CD14-positive monocyte (primary cell): ENCODE data around the gene CALM1. TPM values are rescaled to one million over a fixed set of nuclear protein-coding genes. Genes with fewer than 3 reads are reported as not detected.

Source experiments
- DNase-seq, 3 donors: peaks; one replicate each; pipeline ENCODE4 v3.0.0-alpha.2; 2011 to 2022
- H2AFZ ChIP-seq: 2 replicates; pipeline ENCODE4 v1.6.0; 2012; ENCODE audit warnings: mild to moderate bottlenecking, low read depth, low read length, inconsistent platforms; ENCODE audit not compliant: insufficient read depth, poor library complexity, severe bottlenecking
- H3K27ac ChIP-seq, 2 donors: 1 replicate in 1 of 2; 2 replicates in 1 of 2; pipeline ENCODE4 v1.5.1; 2012 to 2013; ENCODE audit warnings: low read length in 2 of 2, control low read depth in 1 of 2, inconsistent platforms in 1 of 2, low read depth in 1 of 2, mild to moderate bottlenecking in 1 of 2
- H3K27me3 ChIP-seq, 2 donors: one replicate each; pipeline versions ENCODE4 v1.6.0 to v1.6.1; 2011 to 2013; ENCODE audit warnings: low read length in 2 of 2; ENCODE audit not compliant: control insufficient read depth in 2 of 2, insufficient read depth in 2 of 2
- H3K36me3 ChIP-seq, 2 donors: replicated peaks in 1 of 2; 1 replicate in 1 of 2; 2 replicates in 1 of 2; pipeline versions ENCODE4 v1.5.1 to v1.6.1; 2012 to 2013; ENCODE audit warnings: low read length in 2 of 2, control low read depth in 1 of 2, inconsistent platforms in 1 of 2, mild to moderate bottlenecking in 1 of 2; ENCODE audit not compliant: insufficient read depth in 2 of 2, control insufficient read depth in 1 of 2
- H3K4me1 ChIP-seq, 2 donors: 1 replicate in 1 of 2; 2 replicates in 1 of 2; pipeline versions ENCODE4 v1.5.1 to v1.6.1; 2012 to 2013; ENCODE audit warnings: low read length in 2 of 2, control low read depth in 1 of 2, inconsistent platforms in 1 of 2, mild to moderate bottlenecking in 1 of 2, moderate library complexity in 1 of 2; ENCODE audit not compliant: insufficient read depth in 2 of 2, control insufficient read depth in 1 of 2
- H3K4me2 ChIP-seq: replicated peaks from 2 replicates; pipeline ENCODE3; 2012; ENCODE audit warnings: low read length, moderate library complexity, mild to moderate bottlenecking; ENCODE audit not compliant: poor library complexity, severe bottlenecking; ENCODE audit errors: extremely low read depth
- H3K4me3 ChIP-seq, 3 experiments: fragments of 200-600 bp in 1 of 3; sonication (generic) in 1 of 3; replicated peaks in 1 of 3; 1 replicate in 2 of 3; 2 replicates in 1 of 3; pipeline ENCODE4 v1.5.1; 2011 to 2013; ENCODE audit warnings: low read length in 3 of 3, mild to moderate bottlenecking in 3 of 3, control low read depth in 2 of 3, low read depth in 2 of 3, inconsistent platforms in 1 of 3, moderate library complexity in 1 of 3
- H3K79me2 ChIP-seq: 2 replicates; pipeline ENCODE4 v1.6.0; 2012; ENCODE audit warnings: mild to moderate bottlenecking, control low read depth, inconsistent platforms, low read length, moderate library complexity; ENCODE audit not compliant: insufficient read depth
- H3K9ac ChIP-seq: 2 replicates; pipeline ENCODE4 v1.6.0; 2017; ENCODE audit warnings: low read length, mild to moderate bottlenecking; ENCODE audit not compliant: insufficient read depth, poor library complexity, severe bottlenecking
- H3K9me3 ChIP-seq, 2 donors: replicated peaks in 1 of 2; 1 replicate in 1 of 2; 2 replicates in 1 of 2; pipeline versions ENCODE4 v1.5.1 to v1.6.1; 2012 to 2013; ENCODE audit warnings: low read length in 2 of 2, control low read depth in 1 of 2; ENCODE audit not compliant: control insufficient read depth in 1 of 2, insufficient read depth in 1 of 2
- H4K20me1 ChIP-seq: 2 replicates; pipeline ENCODE4 v1.6.0; 2012; ENCODE audit warnings: mild to moderate bottlenecking, low read length, control low read depth, moderate library complexity; ENCODE audit not compliant: insufficient read depth
- H3K27ac Mint-ChIP-seq, 7 donors: one replicate each; pipeline ENCODE4 v1.8.0; 2020; ENCODE audit warnings: mild to moderate bottlenecking in 7 of 7, mixed read lengths in 7 of 7, moderate library complexity in 6 of 7, inconsistent platforms in 2 of 7
- H3K27me3 Mint-ChIP-seq, 3 donors: one replicate each; pipeline ENCODE4 v1.8.0; 2021 to 2022; ENCODE audit warnings: low read depth in 3 of 3, mild to moderate bottlenecking in 3 of 3, mixed read lengths in 3 of 3, moderate library complexity in 3 of 3, inconsistent platforms in 1 of 3
- H3K36me3 Mint-ChIP-seq, 2 donors: one replicate each; pipeline ENCODE4 v1.8.0; 2020; ENCODE audit warnings: mixed read lengths in 2 of 2, inconsistent platforms in 1 of 2, mild to moderate bottlenecking in 1 of 2
- H3K4me1 Mint-ChIP-seq: one replicate; pipeline ENCODE4 v1.8.0; 2020; ENCODE audit warnings: mild to moderate bottlenecking, mixed read lengths
- H3K4me3 Mint-ChIP-seq, 2 donors: one replicate each; pipeline ENCODE4 v1.8.0; 2020; ENCODE audit warnings: mild to moderate bottlenecking in 2 of 2, mixed read lengths in 2 of 2, moderate library complexity in 1 of 2
- H3K9me3 Mint-ChIP-seq, 7 donors: one replicate each; pipeline ENCODE4 v1.8.0; 2020 to 2022; ENCODE audit warnings: mixed read lengths in 7 of 7, mild to moderate bottlenecking in 6 of 7, moderate library complexity in 6 of 7, inconsistent platforms in 2 of 7
- WGBS: methylation state at CpG from one replicate; pipeline ENCODE4 v1.1.5; 2013; ENCODE audit warnings: missing lambda C conversion rate; ENCODE audit not compliant: insufficient coverage; 5-methylcytosine and 5-hydroxymethylcytosine counted together
- intact Hi-C, 2 donors: fragments of 100-400 bp; cut with micrococcal nuclease; formaldehyde crosslinking; loops; one replicate each; pipeline versions ENCODE4 v1.15.0 to v1.15.1; 2023
- polyA plus RNA-seq, 3 donors: library from polyadenylated mRNA; depleted of rRNA in 1 of 3; unstranded in 2 of 3; stranded (reverse) in 1 of 3; fragments of 300-500 nt in 2 of 3; fragments of >200 nt in 1 of 3; fragmentation: Illumina TruSeq in 2 of 3; gene quantifications; 1 replicate in 2 of 3; 2 replicates in 1 of 3; pipeline ENCODE4 v1.2.3, GENCODE V29; 2012 to 2021
- TF ChIP-seq, protein P1 (sequence below): fragments of 200-600 bp; IDR thresholded peaks from one replicate; pipeline ENCODE4 v1.8.0; 2022; ENCODE audit warnings: antibody characterized with exemption, mild to moderate bottlenecking

Gene CALM1
- polyA plus RNA-seq, 3 donors, result 277 to 912 (median 906) TPM

DNA sequence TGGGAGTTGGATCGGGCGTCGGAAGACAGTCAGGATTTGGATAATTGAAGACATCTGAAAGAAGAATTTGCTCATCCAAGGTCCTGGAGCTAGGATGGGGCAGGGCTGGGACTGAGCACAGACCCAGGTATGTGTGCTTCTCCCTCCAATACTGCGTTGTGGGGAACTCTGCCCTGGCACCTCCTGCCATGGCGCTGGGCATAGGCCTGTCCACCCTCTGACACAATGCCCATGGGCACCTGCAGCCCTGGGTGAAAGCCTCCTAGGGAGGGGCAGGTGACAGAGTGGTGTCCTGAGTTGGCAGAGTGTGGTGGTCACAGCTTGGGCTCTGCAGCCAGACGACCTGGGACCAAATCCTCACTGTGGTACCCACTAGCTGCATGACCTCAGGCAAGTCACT, 53.3 kb downstream of the CALM1 start:
- Histone ChIP-seq H3K36me3 (no peaks in the 10 kb centered on the region), H3K79me2 (no peaks in the 10 kb centered on the region), H3K9me3 (peaks cover 0 to 11% of the 10 kb centered on the region in 2 donors), H4K20me1 (no peaks in the 10 kb centered on the region), H3K4me3 (no peak overlapping the region), H2AFZ (no peak overlapping the region), H3K9ac (no peak overlapping the region), H3K4me1 (peaks cover 0 to 7% of the 10 kb centered on the region in 2 donors), H3K27me3 (no peaks in the 10 kb centered on the region), H3K27ac (no peak overlapping the region), H3K4me2 (no peak overlapping the region)
- Mint-ChIP-seq H3K4me1 (peaks cover 9% of the 10 kb centered on the region), H3K4me3 (no peak overlapping the region), H3K36me3 (no peaks in the 10 kb centered on the region), H3K9me3 (peaks cover 2 to 13% (median 9%) of the 10 kb centered on the region in 7 donors), H3K27me3 (peaks cover 2 to 5% (median 3%) of the 10 kb centered on the region in 3 donors), H3K27ac (no peak overlapping the region)
- intact Hi-C loops, result no loop called here
- TF ChIP-seq, protein P1, sequence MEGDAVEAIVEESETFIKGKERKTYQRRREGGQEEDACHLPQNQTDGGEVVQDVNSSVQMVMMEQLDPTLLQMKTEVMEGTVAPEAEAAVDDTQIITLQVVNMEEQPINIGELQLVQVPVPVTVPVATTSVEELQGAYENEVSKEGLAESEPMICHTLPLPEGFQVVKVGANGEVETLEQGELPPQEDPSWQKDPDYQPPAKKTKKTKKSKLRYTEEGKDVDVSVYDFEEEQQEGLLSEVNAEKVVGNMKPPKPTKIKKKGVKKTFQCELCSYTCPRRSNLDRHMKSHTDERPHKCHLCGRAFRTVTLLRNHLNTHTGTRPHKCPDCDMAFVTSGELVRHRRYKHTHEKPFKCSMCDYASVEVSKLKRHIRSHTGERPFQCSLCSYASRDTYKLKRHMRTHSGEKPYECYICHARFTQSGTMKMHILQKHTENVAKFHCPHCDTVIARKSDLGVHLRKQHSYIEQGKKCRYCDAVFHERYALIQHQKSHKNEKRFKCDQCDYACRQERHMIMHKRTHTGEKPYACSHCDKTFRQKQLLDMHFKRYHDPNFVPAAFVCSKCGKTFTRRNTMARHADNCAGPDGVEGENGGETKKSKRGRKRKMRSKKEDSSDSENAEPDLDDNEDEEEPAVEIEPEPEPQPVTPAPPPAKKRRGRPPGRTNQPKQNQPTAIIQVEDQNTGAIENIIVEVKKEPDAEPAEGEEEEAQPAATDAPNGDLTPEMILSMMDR, result no peak
- WGBS, result 100% methylated on average over 2 of the region's 6 CpGs
- DNase-seq, result no peak

GRCh38 chr14:90450667-90451066, 53.8 kb downstream of the CALM1 start:
- H3K27me3 ChIP-seq, result no peaks in the 10 kb centered on the region
- H3K9ac ChIP-seq, result no peak overlapping the region
- no peak overlapping the region for H3K4me3 Mint-ChIP-seq
- H3K36me3 ChIP-seq, result no peaks in the 10 kb centered on the region
- H3K79me2 ChIP-seq, result no peaks in the 10 kb centered on the region
- peaks cover 2 to 13% (median 9%) of the 10 kb centered on the region in 7 donors for H3K9me3 Mint-ChIP-seq
- no peak overlapping the region for H2AFZ ChIP-seq
- no peak overlapping the region for H3K4me2 ChIP-seq
- peaks cover 9% of the 10 kb centered on the region for H3K4me1 Mint-ChIP-seq
- TF ChIP-seq, protein P1, result no peak
- H3K27ac ChIP-seq, result no peak overlapping the region
- intact Hi-C loops, result no loop called here
- H3K4me3 ChIP-seq, result no peak overlapping the region
- no peak overlapping the region for H3K27ac Mint-ChIP-seq
- H3K4me1 ChIP-seq, result peaks cover 0 to 7% of the 10 kb centered on the region in 2 donors
- WGBS, result 100% methylated on average over 2 of the region's 3 CpGs
- no peak for DNase-seq
- no peaks in the 10 kb centered on the region for H3K36me3 Mint-ChIP-seq
- no peaks in the 10 kb centered on the region for H4K20me1 ChIP-seq
- H3K9me3 ChIP-seq, result peaks cover 0 to 11% of the 10 kb centered on the region in 2 donors
- peaks cover 2 to 5% (median 2%) of the 10 kb centered on the region in 3 donors for H3K27me3 Mint-ChIP-seq
